ENCODE measurements around the gene ZNF407. TPM values are rescaled to one million over a fixed set of nuclear protein-coding genes. Genes with fewer than 3 reads are reported as not detected.

Gene ZNF407
- total RNA-seq, 1 experiment from 2014 or later = 15.9 TPM

GRCh38 chr18:74870950-74871349, 273.3 kb downstream of the ZNF407 start:
- intact Hi-C loops (cut with micrococcal nuclease; ENCODE audit: unreplicated experiment) = no loop called here
- Histone ChIP-seq H3K9me3 (ENCODE audit: low read depth, low read length, poor library complexity, severe bottlenecking) (no peaks in the 10 kb centered on the region), H3K4me3 (ENCODE audit: low read depth, low read length, poor library complexity, severe bottlenecking) (no peak overlapping the region), H3K27me3 (replicated peaks; ENCODE audit: insufficient read depth, low read depth, low read length, poor library complexity) (no peaks in the 10 kb centered on the region), H3K4me1 (ENCODE audit: insufficient read depth, low read length, poor library complexity, severe bottlenecking) (no peaks in the 10 kb centered on the region), H3K36me3 (ENCODE audit: insufficient read depth, low read length, poor library complexity, severe bottlenecking) (no peaks in the 10 kb centered on the region), H3K27ac (ENCODE audit: low read depth, low read length, poor library complexity, severe bottlenecking) (no peak overlapping the region)
- TF ChIP-seq CTCF (conservative IDR thresholded peaks at IDR 0.05; ENCODE audit: low read depth, low read length) = no peak
- TF ChIP-seq EZH2 (IDR thresholded peaks at IDR 0.05; ENCODE audit: borderline replicate concordance, low read depth, low read length, poor library complexity, severe bottlenecking) = no peak
- ChIA-PET CTCF (no interaction called here), POLR2A (ENCODE audit: low non-redundant PET) (no interaction called here)
- BruUV-seq (replicated peaks) = no TSS peak
- DNase-seq (ENCODE audit: low spot score) = no peak

GRCh38 chr18:74873629-74874028, 276.0 kb downstream of the ZNF407 start:
- CTCF ChIA-PET = no interaction called here
- Histone ChIP-seq H3K9me3 (ENCODE audit: low read depth, low read length, poor library complexity, severe bottlenecking) (no peaks in the 10 kb centered on the region), H3K4me1 (ENCODE audit: insufficient read depth, low read length, poor library complexity, severe bottlenecking) (no peaks in the 10 kb centered on the region), H3K4me3 (ENCODE audit: low read depth, low read length, poor library complexity, severe bottlenecking) (no peak overlapping the region), H3K27ac (ENCODE audit: low read depth, low read length, poor library complexity, severe bottlenecking) (no peak overlapping the region), H3K36me3 (ENCODE audit: insufficient read depth, low read length, poor library complexity, severe bottlenecking) (no peaks in the 10 kb centered on the region), H3K27me3 (replicated peaks; ENCODE audit: insufficient read depth, low read depth, low read length, poor library complexity) (no peaks in the 10 kb centered on the region)
- no peak for TF ChIP-seq EZH2 (IDR thresholded peaks at IDR 0.05; ENCODE audit: borderline replicate concordance, low read depth, low read length, poor library complexity, severe bottlenecking)
- TF ChIP-seq CTCF (conservative IDR thresholded peaks at IDR 0.05; ENCODE audit: low read depth, low read length) = no peak
- no TSS peak for BruUV-seq (replicated peaks)
- intact Hi-C loops (cut with micrococcal nuclease; ENCODE audit: unreplicated experiment) = no loop called here
- POLR2A ChIA-PET (ENCODE audit: low non-redundant PET) = no interaction called here
- DNase-seq (ENCODE audit: low spot score) = no peak

- DNase-seq (ENCODE audit: low spot score) = no peak
- TF ChIP-seq CTCF (conservative IDR thresholded peaks at IDR 0.05; ENCODE audit: low read depth, low read length) = no peak
- no peak for TF ChIP-seq EZH2 (IDR thresholded peaks at IDR 0.05; ENCODE audit: borderline replicate concordance, low read depth, low read length, poor library complexity, severe bottlenecking)
- Histone ChIP-seq H3K4me3 (ENCODE audit: low read depth, low read length, poor library complexity, severe bottlenecking) (no peak overlapping the region), H3K27me3 (replicated peaks; ENCODE audit: insufficient read depth, low read depth, low read length, poor library complexity) (no peaks in the 10 kb centered on the region), H3K9me3 (ENCODE audit: low read depth, low read length, poor library complexity, severe bottlenecking) (no peaks in the 10 kb centered on the region), H3K27ac (ENCODE audit: low read depth, low read length, poor library complexity, severe bottlenecking) (no peak overlapping the region), H3K36me3 (ENCODE audit: insufficient read depth, low read length, poor library complexity, severe bottlenecking) (no peaks in the 10 kb centered on the region), H3K4me1 (ENCODE audit: insufficient read depth, low read length, poor library complexity, severe bottlenecking) (no peaks in the 10 kb centered on the region)
- ChIA-PET POLR2A (ENCODE audit: low non-redundant PET) (no interaction called here), CTCF (no interaction called here)
- no TSS peak for BruUV-seq (replicated peaks)
- intact Hi-C loops (cut with micrococcal nuclease; ENCODE audit: unreplicated experiment) = no loop called here
Measured at GRCh38 chr18:74874351-74874750, 276.7 kb downstream of the ZNF407 start.

Measured in A673 (cell line).